ENCODE results near the gene TMEM229B.

DNA sequence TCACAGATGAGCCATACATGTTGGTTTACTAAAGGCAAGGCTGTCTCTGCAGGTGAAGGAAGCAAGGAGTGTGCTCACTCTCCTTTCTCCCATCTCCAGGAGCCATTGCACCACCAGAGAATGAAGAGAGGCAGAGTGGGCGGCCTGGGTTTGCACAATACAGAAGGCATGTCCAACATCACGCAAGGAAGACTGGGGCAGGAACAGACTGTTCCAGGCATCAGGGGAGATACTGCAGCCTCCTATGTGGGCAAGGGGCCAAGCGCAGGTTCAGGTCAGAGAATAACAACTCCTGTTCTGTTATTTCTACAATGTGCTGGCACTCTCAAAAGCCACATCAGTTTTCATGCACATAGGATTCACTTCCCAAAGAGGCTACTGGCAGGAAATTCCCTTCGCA lies 1.7 kb upstream of the TMEM229B start:
- TF ChIP-seq CTCF (IDR thresholded peaks at IDR 0.05) (no peak), ZFX (IDR thresholded peaks at IDR 0.05; ENCODE audit: borderline replicate concordance) (no peak)

Measured in 22Rv1 (cell line).